Astrocyte (in vitro differentiated cells and primary cell): ENCODE results near the gene ZMIZ1. TPM values are rescaled to one million over a fixed set of nuclear protein-coding genes. Genes with fewer than 3 reads are reported as not detected.
"Not testable (repeated sequence)": the region's sequence is repeated elsewhere in the genome, so short reads cannot be mapped to it uniquely, and the experiment has no call there.

Experiments
- DNase-seq: peaks from one replicate; pipeline ENCODE4 v3.0.0-alpha.2; 2010; ENCODE audit warnings: low read depth
- FAIRE-seq: peaks from 2 replicates; lab custom pipeline; 2011; peaks lifted over from hg19 to GRCh38; lab: Jason Lieb, UNC
- H2AFZ ChIP-seq: 2 replicates; pipeline ENCODE4 v1.6.0; 2012; ENCODE audit warnings: low read depth, low read length, inconsistent platforms
- H3K27ac ChIP-seq: 2 replicates; pipeline ENCODE4 v1.5.1; 2011; ENCODE audit warnings: low read depth, low read length, inconsistent platforms
- H3K27me3 ChIP-seq: 2 replicates; pipeline ENCODE4 v1.6.0; 2011; ENCODE audit warnings: low read length, inconsistent platforms; ENCODE audit not compliant: insufficient read depth
- H3K36me3 ChIP-seq: 2 replicates; pipeline ENCODE4 v1.5.1; 2011; ENCODE audit warnings: low read length, inconsistent platforms; ENCODE audit not compliant: insufficient read depth
- H3K4me1 ChIP-seq: 2 replicates; pipeline ENCODE4 v1.5.1; 2011; ENCODE audit warnings: low read length, inconsistent platforms; ENCODE audit not compliant: insufficient read depth
- H3K4me2 ChIP-seq: 2 replicates; pipeline ENCODE4 v1.6.0; 2012; ENCODE audit warnings: low read length, inconsistent platforms
- H3K4me3 ChIP-seq: 2 replicates; pipeline ENCODE4 v1.5.1; 2011; ENCODE audit warnings: low read depth, mild to moderate bottlenecking, low read length, inconsistent platforms; ENCODE audit not compliant: insufficient read depth
- H3K79me2 ChIP-seq: 2 replicates; pipeline ENCODE4 v1.6.0; 2012; ENCODE audit warnings: mild to moderate bottlenecking, low read length, inconsistent platforms; ENCODE audit not compliant: insufficient read depth
- H3K9ac ChIP-seq: 2 replicates; pipeline ENCODE4 v1.6.0; 2012; ENCODE audit warnings: mild to moderate bottlenecking, low read length, inconsistent platforms
- H3K9me3 ChIP-seq: 2 replicates; pipeline ENCODE4 v1.5.1; 2012; ENCODE audit warnings: low read depth, mild to moderate bottlenecking, low read length, inconsistent platforms; ENCODE audit not compliant: insufficient read depth
- H4K20me1 ChIP-seq: 2 replicates; pipeline ENCODE4 v1.6.0; 2012; ENCODE audit warnings: low read length, inconsistent platforms; ENCODE audit not compliant: insufficient read depth
- H3K27ac Mint-ChIP-seq: one replicate; pipeline ENCODE4 v1.8.0; 2021; ENCODE audit warnings: mild to moderate bottlenecking, mixed read lengths; ENCODE audit not compliant: unreplicated experiment
- H3K27me3 Mint-ChIP-seq: one replicate; pipeline ENCODE4 v1.8.0; 2021; ENCODE audit warnings: low read depth, mixed read lengths; ENCODE audit not compliant: unreplicated experiment
- H3K36me3 Mint-ChIP-seq: one replicate; pipeline ENCODE4 v1.8.0; 2021; ENCODE audit warnings: low read depth, mixed read lengths; ENCODE audit not compliant: unreplicated experiment
- H3K4me1 Mint-ChIP-seq: one replicate; pipeline ENCODE4 v1.8.0; 2021; ENCODE audit warnings: low read depth, mixed read lengths; ENCODE audit not compliant: unreplicated experiment
- H3K4me3 Mint-ChIP-seq: one replicate; pipeline ENCODE4 v1.8.0; 2021; ENCODE audit warnings: mild to moderate bottlenecking, moderate library complexity, mixed read lengths; ENCODE audit not compliant: unreplicated experiment
- H3K9me3 Mint-ChIP-seq: one replicate; pipeline ENCODE4 v1.8.0; 2021; ENCODE audit warnings: mild to moderate bottlenecking, mixed read lengths; ENCODE audit not compliant: unreplicated experiment
- EZH2 ChIP-seq: IDR thresholded peaks from 2 replicates; pipeline ENCODE4 v1.6.1; 2012; ENCODE audit warnings: mild to moderate bottlenecking, low read length, inconsistent platforms; ENCODE audit not compliant: insufficient read depth
- total RNA-seq: library from RNA; stranded (reverse); gene quantifications from 2 replicates; pipeline ENCODE4 v1.2.1, GENCODE V29; 2021
- TF ChIP-seq, protein P1 (sequence below): IDR thresholded peaks from 2 replicates; pipeline ENCODE4 v1.5.1; 2011; ENCODE audit warnings: low read depth, mild to moderate bottlenecking, inconsistent platforms, low read length, moderate library complexity; ENCODE audit not compliant: insufficient read depth

The ZMIZ1 gene
- total RNA-seq, 1 donor from 2014 or later, result 45.5 TPM

DNA sequence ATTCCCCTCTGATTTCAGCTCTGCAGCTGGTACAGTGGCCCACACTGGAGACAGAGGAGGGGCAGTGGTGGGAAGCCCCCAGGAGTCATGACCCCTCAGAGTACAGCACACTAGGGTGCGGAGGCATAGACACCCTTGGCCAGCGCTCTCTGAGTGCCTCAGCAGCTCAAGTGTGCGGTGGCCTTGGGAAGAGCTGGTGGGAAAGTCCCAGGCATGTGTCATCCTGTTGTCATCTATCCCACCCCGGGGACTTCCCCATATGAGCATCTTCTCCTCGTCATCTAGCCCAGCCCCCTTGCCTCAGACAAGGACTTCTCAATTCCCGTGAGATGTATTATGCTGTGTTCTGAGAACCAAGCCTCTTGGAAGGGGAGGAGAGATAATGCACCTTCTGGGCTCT, 262.9 kb downstream of the ZMIZ1 start:
- TF ChIP-seq, protein P1, sequence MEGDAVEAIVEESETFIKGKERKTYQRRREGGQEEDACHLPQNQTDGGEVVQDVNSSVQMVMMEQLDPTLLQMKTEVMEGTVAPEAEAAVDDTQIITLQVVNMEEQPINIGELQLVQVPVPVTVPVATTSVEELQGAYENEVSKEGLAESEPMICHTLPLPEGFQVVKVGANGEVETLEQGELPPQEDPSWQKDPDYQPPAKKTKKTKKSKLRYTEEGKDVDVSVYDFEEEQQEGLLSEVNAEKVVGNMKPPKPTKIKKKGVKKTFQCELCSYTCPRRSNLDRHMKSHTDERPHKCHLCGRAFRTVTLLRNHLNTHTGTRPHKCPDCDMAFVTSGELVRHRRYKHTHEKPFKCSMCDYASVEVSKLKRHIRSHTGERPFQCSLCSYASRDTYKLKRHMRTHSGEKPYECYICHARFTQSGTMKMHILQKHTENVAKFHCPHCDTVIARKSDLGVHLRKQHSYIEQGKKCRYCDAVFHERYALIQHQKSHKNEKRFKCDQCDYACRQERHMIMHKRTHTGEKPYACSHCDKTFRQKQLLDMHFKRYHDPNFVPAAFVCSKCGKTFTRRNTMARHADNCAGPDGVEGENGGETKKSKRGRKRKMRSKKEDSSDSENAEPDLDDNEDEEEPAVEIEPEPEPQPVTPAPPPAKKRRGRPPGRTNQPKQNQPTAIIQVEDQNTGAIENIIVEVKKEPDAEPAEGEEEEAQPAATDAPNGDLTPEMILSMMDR, result no peak
- no peak for TF ChIP-seq EZH2
- H3K36me3 Mint-ChIP-seq, result no peaks in the 10 kb centered on the region

DNA sequence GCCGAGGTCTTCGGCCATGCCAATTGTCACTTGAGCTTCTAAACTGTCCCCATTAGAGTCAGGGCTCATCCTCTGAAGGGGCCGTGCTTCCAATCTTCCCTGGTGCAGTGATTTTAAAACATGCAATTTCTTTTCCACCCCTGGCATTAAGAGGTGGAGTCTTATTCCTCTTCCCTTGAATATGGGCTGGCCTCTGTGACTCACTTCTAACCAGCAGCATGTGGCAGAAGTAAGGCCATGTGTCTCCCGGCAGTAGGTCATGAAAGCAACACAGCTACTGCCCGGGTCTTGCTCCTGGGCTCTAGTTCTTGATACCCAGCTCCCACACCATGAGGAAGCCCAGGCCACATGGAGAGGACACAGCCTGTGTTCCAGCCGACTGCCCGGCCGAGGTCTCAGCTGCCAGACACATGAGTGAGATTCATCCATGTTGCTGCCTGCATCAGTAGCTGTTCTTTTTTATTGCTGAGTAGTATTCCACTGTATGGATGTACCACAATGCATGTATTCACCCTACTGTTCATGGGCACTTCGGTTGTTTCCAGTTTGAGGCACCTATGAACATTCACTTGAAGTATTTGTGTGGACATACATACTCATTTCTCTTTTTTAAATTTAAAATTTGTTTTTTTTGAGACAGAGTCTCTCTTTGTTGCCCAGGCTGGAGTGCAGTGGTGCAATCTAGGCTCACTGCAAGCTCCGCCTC, 264.0 kb downstream of the ZMIZ1 start:
- not testable (repeated sequence) for H3K4me2 ChIP-seq, H2AFZ ChIP-seq, H3K27me3 Mint-ChIP-seq, H3K79me2 ChIP-seq, H3K4me3 ChIP-seq, H3K4me3 Mint-ChIP-seq, H4K20me1 ChIP-seq, DNase-seq, H3K36me3 Mint-ChIP-seq, H3K9ac ChIP-seq, H3K36me3 ChIP-seq, FAIRE-seq, H3K9me3 ChIP-seq, H3K27ac Mint-ChIP-seq, H3K27me3 ChIP-seq
- Histone ChIP-seq H3K27ac (peak overlapping the region; percentile 29), H3K4me1 (peaks cover 13% of the 10 kb centered on the region)
- peaks cover 10% of the 10 kb centered on the region for H3K4me1 Mint-ChIP-seq
- H3K9me3 Mint-ChIP-seq, result peaks cover 11% of the 10 kb centered on the region

More for the DNA sequence above, 262.9 kb downstream of the ZMIZ1 start:
- Histone ChIP-seq H3K9me3 (no peaks in the 10 kb centered on the region), H3K9ac (no peak overlapping the region), H3K4me1 (peaks cover 13% of the 10 kb centered on the region), H3K79me2 (no peaks in the 10 kb centered on the region), H3K36me3 (no peaks in the 10 kb centered on the region), H3K4me2 (no peak overlapping the region), H3K4me3 (no peak overlapping the region), H4K20me1 (no peaks in the 10 kb centered on the region), H3K27ac (peak overlapping the region; percentile 28), H2AFZ (no peak overlapping the region), H3K27me3 (no peaks in the 10 kb centered on the region)
- H3K9me3 Mint-ChIP-seq, result peaks cover 11% of the 10 kb centered on the region
- H3K4me1 Mint-ChIP-seq, result peaks cover 7% of the 10 kb centered on the region
- H3K27me3 Mint-ChIP-seq, result peaks cover 3% of the 10 kb centered on the region
- FAIRE-seq (no peak), DNase-seq (peak; percentile 78)
- no peak overlapping the region for H3K27ac Mint-ChIP-seq
- no peak overlapping the region for H3K4me3 Mint-ChIP-seq

DNA sequence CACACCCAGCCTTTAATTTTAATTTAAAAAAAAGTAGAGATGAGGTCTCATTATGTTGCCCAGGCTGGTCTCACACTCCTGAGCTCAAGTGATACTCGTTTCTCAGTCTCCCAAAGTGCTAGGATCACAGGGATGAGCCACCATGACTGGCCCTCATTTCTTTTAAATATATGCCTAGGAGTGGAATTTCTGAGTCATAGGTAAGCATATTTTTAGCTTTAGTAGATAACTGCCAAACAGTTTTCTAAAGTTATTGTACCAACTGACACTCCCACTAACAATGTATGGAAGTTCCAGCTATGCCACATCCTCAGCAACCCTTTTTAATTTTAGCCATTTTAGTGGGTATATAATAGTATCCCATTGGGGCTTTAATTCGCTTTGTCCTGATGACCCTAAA, 264.7 kb downstream of the ZMIZ1 start:
- H3K27ac ChIP-seq, result peak overlapping the region; percentile 29
- peaks cover 10% of the 10 kb centered on the region for H3K4me1 Mint-ChIP-seq

More for the DNA sequence above, 264.7 kb downstream of the ZMIZ1 start:
- Mint-ChIP-seq H3K27ac (no peak overlapping the region), H3K36me3 (no peaks in the 10 kb centered on the region), H3K4me3 (no peak overlapping the region), H3K9me3 (peaks cover 11% of the 10 kb centered on the region), H3K27me3 (peaks cover 4% of the 10 kb centered on the region)
- H3K79me2 ChIP-seq, result no peaks in the 10 kb centered on the region
- H3K9me3 ChIP-seq, result no peaks in the 10 kb centered on the region
- no peak overlapping the region for H2AFZ ChIP-seq
- no peak for TF ChIP-seq EZH2
- TF ChIP-seq, protein P1, result no peak
- no peaks in the 10 kb centered on the region for H4K20me1 ChIP-seq
- FAIRE-seq (no peak), DNase-seq (peak; percentile 63)
- H3K27me3 ChIP-seq, result no peaks in the 10 kb centered on the region
- H3K4me3 ChIP-seq, result no peak overlapping the region
- no peak overlapping the region for H3K9ac ChIP-seq
- H3K36me3 ChIP-seq, result no peaks in the 10 kb centered on the region
- peaks cover 13% of the 10 kb centered on the region for H3K4me1 ChIP-seq
- peak overlapping the region; percentile 24 for H3K4me2 ChIP-seq
